TTC549 (cell line): ENCODE data around the gene PPFIA1.

ENCODE experiments used
- FAIRE-seq: peaks from 2 replicates; lab custom pipeline; 2012; peaks lifted over from hg19 to GRCh38; lab: Jason Lieb, UNC

Gene PPFIA1

DNA sequence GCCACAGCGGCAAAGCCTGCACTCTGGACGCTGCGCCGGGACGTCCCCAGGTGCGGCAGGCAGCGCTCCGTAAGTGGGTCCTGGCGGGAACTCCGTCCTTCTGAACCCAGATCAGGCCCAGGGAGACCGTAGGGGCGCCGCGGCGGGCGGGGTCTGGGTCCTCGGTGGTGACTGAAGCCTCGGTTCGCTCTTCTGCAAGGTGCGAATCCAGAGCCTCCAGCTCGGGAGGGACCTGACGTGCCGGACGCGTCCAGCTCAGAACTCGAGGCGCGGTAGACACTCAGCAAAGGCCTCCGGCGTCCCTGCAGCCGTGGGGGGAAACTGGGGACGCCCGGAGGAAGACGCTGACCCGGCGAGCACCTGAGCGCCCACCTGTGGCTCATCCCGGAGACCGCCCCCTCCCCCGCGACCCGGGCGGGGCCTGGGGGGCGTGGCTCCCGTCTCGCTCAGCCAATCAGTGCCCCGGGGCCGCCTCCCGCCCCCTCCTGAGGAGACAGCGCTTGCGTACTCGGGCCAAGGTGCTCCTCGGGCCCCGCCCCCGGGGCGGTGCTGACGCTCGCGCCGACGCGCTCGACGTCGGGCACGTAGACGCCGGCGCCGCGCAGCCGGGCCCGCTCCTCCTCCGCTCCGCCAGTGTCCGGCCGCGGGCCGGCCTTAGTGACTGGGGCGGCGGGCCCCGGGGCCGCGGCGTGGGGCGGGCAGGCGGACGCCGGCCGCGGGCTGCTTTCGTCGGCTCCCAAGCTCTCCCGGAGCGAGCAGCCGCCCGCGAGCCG, at the start of gene PPFIA1:
Gene PPFIA1, plus strand, starts transcription at position 587 of the 773 bp plus-strand sequence. CDS start 1,483 bp downstream, outside the sequence.
- no peak for FAIRE-seq

- FAIRE-seq: no peak
Measured at GRCh38 chr11:70220920-70221319, 49.6 kb upstream of the PPFIA1 start.

- FAIRE-seq: no peak
Measured at GRCh38 chr11:70225681-70226177, 44.8 kb upstream of the PPFIA1 start.

- FAIRE-seq: no peak
Measured at GRCh38 chr11:70226183-70226582, 44.3 kb upstream of the PPFIA1 start.

GRCh38 chr11:70226967-70227366, 43.5 kb upstream of the PPFIA1 start:
- FAIRE-seq: no peak

GRCh38 chr11:70229737-70230136, 40.8 kb upstream of the PPFIA1 start:
- no peak for FAIRE-seq

GRCh38 chr11:70230151-70230839, 40.2 kb upstream of the PPFIA1 start:
- no peak for FAIRE-seq

DNA sequence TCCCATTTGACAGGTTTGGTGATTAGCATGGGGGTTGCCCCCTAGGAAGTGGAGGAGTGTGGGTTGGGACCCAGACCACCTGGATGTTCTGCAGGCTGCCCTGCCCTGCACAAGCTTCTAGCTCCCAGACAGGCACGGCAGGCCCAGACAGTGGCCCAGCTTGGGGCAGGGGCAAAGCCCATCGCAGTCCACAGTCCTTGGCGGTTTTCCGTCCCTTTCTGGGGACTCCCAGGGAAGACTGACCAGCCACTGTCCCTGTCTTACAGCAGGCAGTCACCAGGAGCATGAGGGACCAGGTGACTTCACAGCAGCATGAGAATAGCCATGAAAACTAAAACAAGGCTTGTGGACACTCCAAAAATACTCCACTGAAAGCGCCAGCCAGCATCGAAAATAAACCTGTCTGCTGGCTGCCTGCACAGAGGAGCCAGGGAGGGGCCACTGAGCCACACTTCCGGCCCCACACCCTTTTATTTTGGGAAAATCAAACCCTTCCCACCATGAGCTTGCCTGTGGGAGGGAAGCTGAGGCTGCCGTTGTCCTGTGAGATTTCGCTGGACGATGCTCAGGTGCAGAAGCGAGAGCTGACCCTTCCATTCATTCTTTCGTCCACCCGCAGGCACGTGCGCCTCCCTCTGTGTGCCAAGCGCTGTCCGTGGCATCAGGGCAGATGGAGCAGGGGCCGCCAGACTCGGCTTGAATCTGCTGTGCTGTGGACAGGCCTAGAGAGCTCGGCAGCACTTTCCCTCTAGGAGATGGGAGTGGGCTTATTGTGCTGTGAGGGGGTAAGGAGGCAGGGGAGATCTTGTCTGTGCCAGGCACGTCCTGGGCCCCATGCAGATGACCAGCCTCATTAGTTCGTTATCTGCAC, 39.4 kb upstream of the PPFIA1 start:
- no peak for FAIRE-seq

- no peak for FAIRE-seq
Measured at GRCh38 chr11:70233034-70233433, 37.5 kb upstream of the PPFIA1 start.

- FAIRE-seq: no peak
Measured at GRCh38 chr11:70233511-70233934, 37.0 kb upstream of the PPFIA1 start.

DNA sequence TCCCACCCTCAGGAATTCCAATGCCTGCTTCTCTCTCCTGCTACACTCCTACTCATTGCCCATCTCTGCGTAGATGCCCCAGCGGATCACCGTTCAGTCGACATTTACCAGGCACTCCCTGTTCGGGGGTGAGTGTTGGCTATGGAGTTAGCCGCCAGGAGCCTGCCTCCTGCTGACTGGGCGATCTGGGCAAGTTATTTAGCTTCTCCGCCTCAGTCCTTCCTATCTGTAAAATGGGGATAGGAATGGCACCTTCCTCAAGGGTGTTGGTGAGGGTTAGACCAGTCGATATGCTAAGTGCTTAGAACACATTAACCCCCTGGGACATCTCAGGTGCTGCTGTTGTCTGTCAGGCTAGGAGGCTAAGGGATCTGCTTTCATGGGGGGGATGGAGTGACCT, 36.5 kb upstream of the PPFIA1 start:
- no peak for FAIRE-seq

DNA sequence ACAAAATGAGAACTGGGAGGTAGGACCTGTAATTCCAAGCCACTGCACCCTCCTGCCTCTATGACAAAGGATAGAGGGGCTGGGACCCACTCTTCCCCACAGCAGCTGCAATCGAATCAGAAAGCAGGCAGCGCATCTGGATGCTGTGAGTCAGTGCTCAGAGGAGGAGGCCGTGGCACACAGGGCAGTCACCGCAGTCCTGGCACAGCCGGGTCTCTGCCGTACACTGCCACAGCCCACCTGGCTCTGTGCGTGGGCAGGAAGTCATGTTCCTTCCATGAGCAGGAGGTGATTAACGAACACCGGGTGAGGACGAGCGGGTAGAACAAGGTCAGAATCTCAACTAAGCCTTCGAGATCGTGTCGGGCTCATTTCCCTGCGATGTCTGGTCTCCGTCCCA, 30.2 kb upstream of the PPFIA1 start:
- FAIRE-seq: no peak

- FAIRE-seq: no peak
Measured at GRCh38 chr11:70241709-70242108, 28.8 kb upstream of the PPFIA1 start.

- no peak for FAIRE-seq
Measured at GRCh38 chr11:70242885-70243284, 27.6 kb upstream of the PPFIA1 start.

GRCh38 chr11:70243912-70244652, 26.4 kb upstream of the PPFIA1 start:
- no peak for FAIRE-seq

GRCh38 chr11:70244698-70245097, 25.8 kb upstream of the PPFIA1 start:
- no peak for FAIRE-seq

- no peak for FAIRE-seq
Measured at GRCh38 chr11:70246196-70246595, 24.3 kb upstream of the PPFIA1 start.

- no peak for FAIRE-seq
Measured at GRCh38 chr11:70247042-70247709, 23.3 kb upstream of the PPFIA1 start.

DNA sequence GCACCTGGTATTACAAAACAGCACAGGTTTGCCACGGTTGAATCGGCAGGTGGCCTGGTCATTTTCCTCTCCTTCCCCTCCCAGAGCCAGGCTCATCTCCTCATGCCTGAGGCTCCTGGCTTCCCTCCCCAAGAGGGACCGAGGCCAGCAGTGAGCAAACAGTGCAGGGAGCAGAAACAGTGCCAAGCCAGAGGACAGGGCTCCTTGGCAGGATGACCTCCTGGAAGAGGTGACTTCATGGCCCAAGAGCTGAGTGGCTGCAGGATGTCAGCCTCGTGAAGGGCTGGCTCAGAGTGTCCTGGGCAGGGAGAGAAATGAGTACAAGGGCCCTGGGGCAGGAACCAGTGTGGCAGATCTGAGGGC, 22.8 kb upstream of the PPFIA1 start:
- no peak for FAIRE-seq

GRCh38 chr11:70250876-70251658, 19.4 kb upstream of the PPFIA1 start:
- FAIRE-seq: no peak
